SK-N-SH treated with all-trans-retinoic acid at 6 μM for 48 hours (cell line): ENCODE data around the gene PLPP7.
"Not testable (repeated sequence)": the region's sequence is repeated elsewhere in the genome, so short reads cannot be mapped to it uniquely, and the experiment has no call there.

Experiments used
- ATAC-seq: fragments of 200-7000 bp; cut with Tn5 transposase; 3 replicates; pipeline ENCODE4 v1.9.1; 2020; ENCODE audit warnings: mild to moderate bottlenecking, moderate library complexity
- ARNTL ChIP-seq: fragments of 450-650 bp; formaldehyde crosslinking; IDR thresholded peaks from 2 replicates; pipeline ENCODE4 v1.5.0; 2020; ENCODE audit warnings: low read depth, mild to moderate bottlenecking, moderate library complexity, borderline replicate concordance
- BACH2 ChIP-seq: fragments of 250-450 bp; sonication (Bioruptor Pico); IDR thresholded peaks from 2 replicates; pipeline ENCODE4 v1.9.0; 2021; ENCODE audit warnings: mild to moderate bottlenecking, borderline replicate concordance
- CSDC2 ChIP-seq: fragments of 250-450 bp; sonication (Bioruptor Pico); IDR thresholded peaks from 2 replicates; pipeline ENCODE4 v1.5.0; 2020; ENCODE audit warnings: mild to moderate bottlenecking, moderate library complexity
- CSRNP3 ChIP-seq: fragments of 250-450 bp; sonication (Bioruptor Pico); IDR thresholded peaks from 2 replicates; pipeline ENCODE4 v1.5.1; 2021; ENCODE audit warnings: mild to moderate bottlenecking, moderate library complexity
- ESRRG ChIP-seq: fragments of 250-450 bp; sonication (Bioruptor Pico); IDR thresholded peaks from 2 replicates; pipeline ENCODE4 v1.6.1; 2021; ENCODE audit warnings: mild to moderate bottlenecking
- GLIS3 ChIP-seq: fragments of 250-450 bp; sonication (Bioruptor Pico); IDR thresholded peaks from 2 replicates; pipeline ENCODE4 v1.5.0; 2020; ENCODE audit warnings: mild to moderate bottlenecking, moderate library complexity
- ISL1 ChIP-seq: fragments of 250-450 bp; sonication (Bioruptor Pico); IDR thresholded peaks from 2 replicates; pipeline ENCODE4 v2.1.2; 2022; ENCODE audit warnings: mild to moderate bottlenecking, moderate library complexity
- OSR1 ChIP-seq: fragments of 250-450 bp; sonication (Bioruptor Pico); IDR thresholded peaks from 2 replicates; pipeline ENCODE4 v1.8.0; 2022; ENCODE audit warnings: moderate library complexity, mild to moderate bottlenecking, inconsistent platforms
- PATZ1 ChIP-seq: fragments of 250-450 bp; sonication (Bioruptor Pico); IDR thresholded peaks from 2 replicates; pipeline ENCODE4 v1.8.0; 2020; ENCODE audit warnings: mild to moderate bottlenecking, moderate library complexity, borderline replicate concordance
- PPARA ChIP-seq: fragments of 250-450 bp; sonication (Bioruptor Pico); IDR thresholded peaks from 2 replicates; pipeline ENCODE4 v1.5.0; 2020; ENCODE audit warnings: mild to moderate bottlenecking, borderline replicate concordance
- RARB ChIP-seq: fragments of 250-450 bp; sonication (Bioruptor Pico); IDR thresholded peaks from 2 replicates; pipeline ENCODE4 v1.8.0; 2021; ENCODE audit warnings: mild to moderate bottlenecking, moderate library complexity
- SNAI2 ChIP-seq: fragments of 250-450 bp; sonication (Bioruptor Pico); IDR thresholded peaks from 2 replicates; pipeline ENCODE4 v1.5.0; 2020; ENCODE audit warnings: mild to moderate bottlenecking, moderate library complexity
- TCF4 ChIP-seq: fragments of 250-450 bp; sonication (Bioruptor Pico); IDR thresholded peaks from 2 replicates; pipeline ENCODE4 v1.8.0; 2021; ENCODE audit warnings: mild to moderate bottlenecking, moderate library complexity, borderline replicate concordance
- TOX ChIP-seq: fragments of 250-450 bp; sonication (Bioruptor Pico); IDR thresholded peaks from 2 replicates; pipeline ENCODE4 v1.8.0; 2021; ENCODE audit warnings: mild to moderate bottlenecking, moderate library complexity, borderline replicate concordance
- ZFP3 ChIP-seq: fragments of 250-450 bp; sonication (Bioruptor Pico); IDR thresholded peaks from 2 replicates; pipeline ENCODE4 v1.5.0; 2020; ENCODE audit warnings: mild to moderate bottlenecking, moderate library complexity
- ZFP30 ChIP-seq: fragments of 450-650 bp; formaldehyde crosslinking; IDR thresholded peaks from 2 replicates; pipeline ENCODE4 v1.5.0; 2022; ENCODE audit warnings: mild to moderate bottlenecking, moderate library complexity
- ZNF565 ChIP-seq: fragments of 450-650 bp; formaldehyde crosslinking; conservative IDR thresholded peaks from 2 replicates; pipeline ENCODE4 v1.5.0; 2020; ENCODE audit warnings: low read depth, mild to moderate bottlenecking, moderate library complexity
- ZNF70 ChIP-seq: fragments of 450-650 bp; formaldehyde crosslinking; IDR thresholded peaks from 2 replicates; pipeline ENCODE4 v1.5.0; 2020; ENCODE audit warnings: mild to moderate bottlenecking, moderate library complexity
- ZNF8 ChIP-seq: fragments of 450-650 bp; formaldehyde crosslinking; IDR thresholded peaks from 2 replicates; pipeline ENCODE4 v1.5.0; 2020; ENCODE audit warnings: mild to moderate bottlenecking, moderate library complexity
- TF ChIP-seq, protein P1 (sequence below): fragments of 250-450 bp; sonication (Bioruptor Pico); IDR thresholded peaks from 2 replicates; pipeline ENCODE4 v1.5.0; 2020; ENCODE audit warnings: mild to moderate bottlenecking, moderate library complexity
- TF ChIP-seq, protein P2 (sequence below): fragments of 250-450 bp; sonication (Bioruptor Pico); IDR thresholded peaks from 2 replicates; pipeline ENCODE4 v1.8.0; 2021; ENCODE audit warnings: low read depth, mild to moderate bottlenecking, moderate library complexity, borderline replicate concordance

The PLPP7 gene

DNA sequence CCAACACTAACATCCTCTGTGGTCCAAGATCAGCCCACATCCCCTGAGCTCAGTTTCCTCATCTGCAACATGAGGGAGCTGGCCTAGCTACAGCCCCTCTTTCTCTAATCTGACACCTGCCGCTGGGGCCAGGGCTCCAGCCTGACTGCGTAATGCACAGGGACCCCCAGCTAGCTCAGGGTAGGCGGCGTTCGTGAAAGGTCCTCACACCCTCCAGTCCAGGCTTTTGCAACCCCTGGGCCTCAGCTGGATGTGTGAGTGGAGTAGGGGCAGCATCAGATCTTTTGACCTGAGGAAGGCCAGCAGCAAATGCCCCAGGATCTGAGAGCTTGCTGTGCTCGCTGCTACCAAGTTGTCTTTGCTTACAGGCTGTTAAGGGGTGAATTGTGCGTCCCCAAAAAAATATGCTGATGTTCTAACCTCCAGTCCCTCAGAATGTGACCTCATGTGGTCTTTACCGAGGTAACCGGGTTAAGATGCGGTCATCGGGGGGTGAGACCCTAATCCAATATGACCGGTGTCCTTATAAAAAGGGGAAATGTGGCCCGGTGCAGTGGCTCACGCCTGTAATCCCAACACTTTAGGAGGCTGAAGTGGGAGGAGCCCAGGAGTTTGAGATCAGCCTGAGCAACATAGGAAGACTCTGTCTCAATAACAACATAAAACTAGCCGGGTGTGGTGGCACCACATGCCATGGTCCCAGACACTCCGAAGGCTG is 47.8 kb downstream of the PLPP7 start:
- TF ChIP-seq ISL1 (CRISPR knock-in tag) (no peak), TOX (no peak), CSRNP3 (CRISPR knock-in tag) (no peak), PATZ1 (no peak), ZNF70 (CRISPR knock-in tag) (no peak), RARB (CRISPR knock-in tag) (no peak), GLIS3 (no peak), ZNF8 (CRISPR knock-in tag) (no peak), ZFP3 (CRISPR knock-in tag) (no peak), PPARA (CRISPR knock-in tag) (no peak), ZFP30 (CRISPR knock-in tag) (no peak), ESRRG (no peak), OSR1 (no peak), ARNTL (no peak), BACH2 (no peak), SNAI2 (no peak), TCF4 (CRISPR knock-in tag) (no peak)
- TF ChIP-seq, protein P1, sequence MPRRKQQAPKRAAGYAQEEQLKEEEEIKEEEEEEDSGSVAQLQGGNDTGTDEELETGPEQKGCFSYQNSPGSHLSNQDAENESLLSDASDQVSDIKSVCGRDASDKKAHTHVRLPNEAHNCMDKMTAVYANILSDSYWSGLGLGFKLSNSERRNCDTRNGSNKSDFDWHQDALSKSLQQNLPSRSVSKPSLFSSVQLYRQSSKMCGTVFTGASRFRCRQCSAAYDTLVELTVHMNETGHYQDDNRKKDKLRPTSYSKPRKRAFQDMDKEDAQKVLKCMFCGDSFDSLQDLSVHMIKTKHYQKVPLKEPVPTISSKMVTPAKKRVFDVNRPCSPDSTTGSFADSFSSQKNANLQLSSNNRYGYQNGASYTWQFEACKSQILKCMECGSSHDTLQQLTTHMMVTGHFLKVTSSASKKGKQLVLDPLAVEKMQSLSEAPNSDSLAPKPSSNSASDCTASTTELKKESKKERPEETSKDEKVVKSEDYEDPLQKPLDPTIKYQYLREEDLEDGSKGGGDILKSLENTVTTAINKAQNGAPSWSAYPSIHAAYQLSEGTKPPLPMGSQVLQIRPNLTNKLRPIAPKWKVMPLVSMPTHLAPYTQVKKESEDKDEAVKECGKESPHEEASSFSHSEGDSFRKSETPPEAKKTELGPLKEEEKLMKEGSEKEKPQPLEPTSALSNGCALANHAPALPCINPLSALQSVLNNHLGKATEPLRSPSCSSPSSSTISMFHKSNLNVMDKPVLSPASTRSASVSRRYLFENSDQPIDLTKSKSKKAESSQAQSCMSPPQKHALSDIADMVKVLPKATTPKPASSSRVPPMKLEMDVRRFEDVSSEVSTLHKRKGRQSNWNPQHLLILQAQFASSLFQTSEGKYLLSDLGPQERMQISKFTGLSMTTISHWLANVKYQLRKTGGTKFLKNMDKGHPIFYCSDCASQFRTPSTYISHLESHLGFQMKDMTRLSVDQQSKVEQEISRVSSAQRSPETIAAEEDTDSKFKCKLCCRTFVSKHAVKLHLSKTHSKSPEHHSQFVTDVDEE (CRISPR knock-in tag) = no peak
- TF ChIP-seq, protein P2, sequence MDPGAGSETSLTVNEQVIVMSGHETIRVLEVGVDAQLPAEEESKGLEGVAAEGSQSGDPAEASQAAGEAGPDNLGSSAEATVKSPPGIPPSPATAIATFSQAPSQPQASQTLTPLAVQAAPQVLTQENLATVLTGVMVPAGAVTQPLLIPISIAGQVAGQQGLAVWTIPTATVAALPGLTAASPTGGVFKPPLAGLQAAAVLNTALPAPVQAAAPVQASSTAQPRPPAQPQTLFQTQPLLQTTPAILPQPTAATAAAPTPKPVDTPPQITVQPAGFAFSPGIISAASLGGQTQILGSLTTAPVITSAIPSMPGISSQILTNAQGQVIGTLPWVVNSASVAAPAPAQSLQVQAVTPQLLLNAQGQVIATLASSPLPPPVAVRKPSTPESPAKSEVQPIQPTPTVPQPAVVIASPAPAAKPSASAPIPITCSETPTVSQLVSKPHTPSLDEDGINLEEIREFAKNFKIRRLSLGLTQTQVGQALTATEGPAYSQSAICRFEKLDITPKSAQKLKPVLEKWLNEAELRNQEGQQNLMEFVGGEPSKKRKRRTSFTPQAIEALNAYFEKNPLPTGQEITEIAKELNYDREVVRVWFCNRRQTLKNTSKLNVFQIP (CRISPR knock-in tag) = no peak

DNA sequence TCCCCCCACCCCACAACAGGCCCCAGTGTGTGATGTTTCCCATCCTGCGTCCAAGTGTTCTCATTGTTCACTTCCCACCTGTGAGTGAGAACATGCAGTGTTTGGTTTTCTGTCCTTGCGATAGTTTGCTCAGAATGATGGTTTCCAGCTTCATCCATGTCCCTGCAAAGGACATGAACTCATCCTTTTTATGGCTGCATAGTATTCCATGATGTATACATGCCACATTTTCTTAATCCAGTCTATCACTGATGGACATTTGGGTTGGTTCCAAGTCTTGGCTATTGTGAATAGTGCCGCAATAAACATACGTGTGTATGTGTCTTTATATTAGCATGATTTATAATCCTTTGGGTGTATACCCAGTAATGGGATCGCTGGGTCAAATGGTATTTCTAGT is 49.7 kb downstream of the PLPP7 start:
- ATAC-seq = not testable (repeated sequence)

More for the DNA sequence above, 47.8 kb downstream of the PLPP7 start:
- ATAC-seq = no peak

- ATAC-seq = not testable (repeated sequence)
Measured at GRCh38 chr9:131344931-131345535, 55.5 kb downstream of the PLPP7 start.

- TF ChIP-seq TCF4 (CRISPR knock-in tag) (no peak), OSR1 (no peak), ZNF565 (CRISPR knock-in tag) (no peak), BACH2 (no peak), CSDC2 (CRISPR knock-in tag) (no peak), ZFP3 (CRISPR knock-in tag) (no peak), TOX (no peak)
Measured at GRCh38 chr9:131346559-131346958, 57.0 kb downstream of the PLPP7 start.

More at GRCh38 chr9:131346559-131346958, 57.0 kb downstream of the PLPP7 start:
- no peak for ATAC-seq
